HCT116 (cell line): Measurements from ENCODE around the gene GALP.
"Not testable (repeated sequence)": the region's sequence is repeated elsewhere in the genome, so short reads cannot be mapped to it uniquely, and the experiment has no call there.

ENCODE experiments used
- CEBPB ChIP-seq: IDR thresholded peaks from 2 replicates; pipeline ENCODE4 v1.6.1; 2012; ENCODE audit warnings: low read depth
- RAD21 ChIP-seq: IDR thresholded peaks from 2 replicates; pipeline ENCODE4 v1.6.1; 2012; ENCODE audit warnings: low read depth, mild to moderate bottlenecking

GRCh38 chr19:56176310-56176709 lies 502 bp downstream of the GALP start:
- TF ChIP-seq RAD21, CEBPB: not testable (repeated sequence)
